Middle frontal gyrus (tissue), 1 donor: ENCODE measurements around the gene SERPINA1.

Experiments
- DNase-seq: peaks from one replicate; pipeline ENCODE4 v3.0.0-alpha.2; 2015; ENCODE audit warnings: low spot score; ENCODE audit errors: extremely low spot score

Gene SERPINA1

DNA sequence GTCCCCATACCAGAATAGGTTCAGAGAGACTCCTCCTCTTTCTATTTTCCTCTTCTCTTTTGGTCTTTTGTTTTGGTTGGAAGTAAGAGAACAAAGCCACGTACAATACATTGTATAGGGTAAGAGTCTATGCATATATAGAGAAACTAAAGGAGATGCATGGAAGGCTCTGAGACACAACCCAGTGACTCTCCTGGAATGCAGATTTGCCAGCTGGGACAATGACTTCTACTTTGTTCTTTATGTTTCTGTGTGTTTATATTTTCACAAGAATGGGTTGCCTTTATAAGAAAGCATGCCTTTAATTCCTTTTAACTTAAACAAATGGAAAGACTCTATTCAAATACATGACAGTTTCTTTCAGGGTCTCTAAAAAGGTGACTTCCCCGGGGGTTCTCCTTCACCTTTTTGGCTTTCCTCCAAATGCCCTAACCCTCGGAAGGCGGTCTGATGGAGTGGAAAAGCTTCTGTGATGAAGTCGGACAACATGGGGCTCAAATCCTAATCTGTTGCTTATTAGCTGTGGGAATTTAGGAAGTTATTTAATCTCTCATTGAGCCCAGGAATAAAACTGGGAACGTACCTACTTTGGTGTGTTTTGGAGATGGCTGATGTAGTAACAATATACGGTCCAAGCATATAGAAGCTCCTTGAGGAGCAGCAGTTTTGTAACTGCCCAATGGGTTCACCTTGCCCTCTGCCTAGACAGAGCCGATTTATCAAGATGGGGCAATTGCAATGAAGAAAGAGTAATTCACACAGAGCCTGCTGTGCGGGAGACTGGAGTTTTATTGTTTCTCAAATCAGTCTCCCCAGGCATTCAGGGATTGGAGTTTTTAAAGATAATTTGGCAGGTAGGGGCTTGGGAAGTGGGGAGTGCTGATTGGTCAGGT lies 9.1 kb upstream of the SERPINA1 start:
- DNase-seq, result no peak

- DNase-seq, result no peak
Observed at GRCh38 chr14:94396628-94397225, 8.3 kb upstream of the SERPINA1 start.

DNA sequence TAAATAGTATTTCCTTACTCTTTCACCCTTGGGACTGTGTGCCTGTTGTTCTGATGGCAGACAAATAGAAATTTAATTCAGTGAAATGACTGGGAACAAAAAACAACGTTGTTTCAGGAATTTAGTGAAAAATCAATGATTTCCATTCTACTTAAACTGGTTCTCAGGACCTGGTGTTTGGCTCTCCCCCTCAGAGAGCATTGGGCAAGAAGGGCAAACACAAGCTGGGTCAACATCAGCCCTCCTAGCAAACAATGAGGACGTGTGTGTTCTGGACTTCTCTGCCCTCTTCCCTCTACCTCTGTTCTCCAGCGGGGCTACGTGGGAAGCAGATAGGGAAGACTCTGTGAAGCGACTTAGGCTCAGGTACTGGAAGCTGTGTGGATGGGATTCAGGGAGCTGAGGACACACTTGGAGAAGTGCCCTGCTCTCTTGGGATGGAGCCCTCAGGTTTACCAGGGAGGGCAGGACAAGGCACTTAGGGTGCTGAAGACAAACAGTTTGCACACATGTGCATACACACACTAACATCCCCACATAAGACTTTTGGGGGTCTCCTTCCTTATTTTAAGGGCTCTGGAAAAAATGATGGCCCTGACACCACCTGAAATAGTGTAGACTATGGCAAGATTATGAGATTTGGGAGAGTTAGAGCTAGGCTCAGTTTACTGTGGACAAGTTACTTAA lies 7.6 kb upstream of the SERPINA1 start:
- DNase-seq, result no peak

DNA sequence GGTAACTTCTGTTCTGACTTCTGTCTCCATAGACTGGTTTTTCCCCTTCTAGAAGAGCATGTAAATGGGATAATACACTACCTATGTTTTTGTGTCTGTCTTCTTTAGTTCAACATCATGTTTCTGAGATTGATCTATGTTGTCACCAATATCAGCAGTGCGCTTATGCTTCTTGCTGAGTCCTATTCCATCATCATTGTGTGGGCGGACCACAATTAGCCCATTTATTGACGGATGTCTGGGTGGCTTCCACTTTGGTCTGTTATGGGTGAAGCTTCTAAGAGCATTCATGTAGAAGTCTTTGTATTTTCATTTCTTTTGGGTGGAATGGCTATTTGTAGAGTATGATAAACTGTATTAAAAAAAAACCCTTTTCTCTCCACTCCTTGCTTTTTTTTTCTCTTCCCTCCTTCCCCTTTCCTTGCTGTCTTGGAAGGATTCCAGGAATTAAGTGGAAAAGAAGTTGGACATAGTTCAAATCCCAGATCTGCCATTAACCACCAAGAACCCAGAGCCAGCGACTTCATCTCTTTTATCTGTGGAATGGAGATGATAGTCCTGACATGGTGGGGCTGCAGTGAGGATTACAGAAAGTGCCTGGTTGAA lies 7.0 kb upstream of the SERPINA1 start:
- no peak for DNase-seq

- DNase-seq, result no peak
Observed at GRCh38 chr14:94394581-94395207, 6.3 kb upstream of the SERPINA1 start.

GRCh38 chr14:94394025-94394493 lies 5.7 kb upstream of the SERPINA1 start:
- DNase-seq, result no peak

DNA sequence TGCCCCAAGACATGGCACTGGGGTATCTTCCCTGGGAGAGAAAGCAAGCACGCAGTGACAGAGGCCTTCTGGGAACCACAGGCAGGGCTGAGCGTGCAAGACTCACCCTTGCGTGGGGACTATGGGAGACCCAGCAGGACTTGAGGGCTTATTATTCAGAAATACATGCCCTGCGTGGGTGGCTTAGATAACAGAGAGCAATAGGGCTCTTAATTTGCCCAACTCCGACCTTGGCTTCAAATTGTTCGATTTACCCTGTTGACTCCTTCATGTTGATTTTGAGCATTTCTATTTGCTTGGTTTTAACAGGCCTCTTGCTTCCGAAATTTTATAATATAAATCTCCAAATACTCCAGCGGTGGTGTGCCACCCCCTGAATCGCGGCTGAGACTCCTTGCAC lies 5.1 kb upstream of the SERPINA1 start:
- DNase-seq, result no peak

DNA sequence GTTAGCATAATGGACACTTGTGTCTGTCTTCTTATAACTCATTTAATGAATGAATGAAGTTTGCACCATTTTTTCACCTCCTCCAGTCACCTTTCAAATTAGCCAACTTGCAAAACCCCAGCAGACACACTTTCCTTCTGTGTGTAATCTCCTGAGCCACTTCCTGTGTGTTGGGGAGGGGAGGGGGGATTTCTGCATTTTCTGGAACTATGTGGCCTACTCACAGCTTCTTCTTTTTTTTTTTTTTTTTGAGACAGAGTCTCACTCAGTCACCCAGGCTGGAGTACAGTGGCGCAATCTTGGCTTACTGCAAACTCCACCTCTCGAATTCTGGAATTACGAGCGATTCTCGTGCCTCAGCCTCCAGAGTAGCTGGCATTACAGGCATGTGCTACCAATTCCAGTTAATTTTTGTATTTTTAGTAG lies 4.1 kb upstream of the SERPINA1 start:
- no peak for DNase-seq

GRCh38 chr14:94391281-94391975 lies 3.0 kb upstream of the SERPINA1 start:
- DNase-seq, result no peak

- DNase-seq, result no peak
Observed at GRCh38 chr14:94390372-94391086, 2.1 kb upstream of the SERPINA1 start.

DNA sequence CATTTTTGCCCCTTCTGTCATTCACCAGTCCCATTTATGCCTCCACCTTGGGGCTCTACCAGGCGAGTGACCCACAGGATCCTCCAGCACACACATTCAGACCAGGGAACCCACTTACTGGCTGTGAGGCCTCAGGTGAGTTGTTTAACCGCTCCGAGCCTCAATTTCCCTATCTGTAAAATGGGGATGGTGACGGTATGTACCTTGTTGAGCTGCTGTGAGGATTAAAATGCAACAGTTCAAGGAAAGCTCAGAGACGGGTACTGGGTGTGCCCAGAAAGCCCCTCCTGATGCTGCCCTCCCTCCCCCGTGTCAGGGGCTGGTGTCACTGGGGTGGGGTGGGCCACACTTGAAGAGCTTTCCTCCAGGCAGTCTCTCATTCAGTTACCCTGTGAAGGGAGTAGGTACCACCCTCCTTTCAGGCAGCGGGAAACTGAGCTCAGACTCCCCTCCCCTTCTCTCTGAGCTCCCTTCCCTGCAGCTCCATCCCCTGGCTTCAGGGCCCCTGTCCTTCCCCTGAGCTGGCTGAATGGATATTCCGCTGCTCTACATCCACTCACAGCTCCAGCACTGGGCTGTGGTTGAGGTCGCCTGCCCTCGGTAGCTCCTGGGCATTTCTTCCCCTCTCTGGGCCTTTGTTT lies 1.4 kb upstream of the SERPINA1 start:
- DNase-seq, result no peak

GRCh38 chr14:94389104-94389469 lies 685 bp upstream of the SERPINA1 start:
- no peak for DNase-seq

- no peak for DNase-seq
Observed at GRCh38 chr14:94388027-94388383, 397 bp downstream of the SERPINA1 start.

DNA sequence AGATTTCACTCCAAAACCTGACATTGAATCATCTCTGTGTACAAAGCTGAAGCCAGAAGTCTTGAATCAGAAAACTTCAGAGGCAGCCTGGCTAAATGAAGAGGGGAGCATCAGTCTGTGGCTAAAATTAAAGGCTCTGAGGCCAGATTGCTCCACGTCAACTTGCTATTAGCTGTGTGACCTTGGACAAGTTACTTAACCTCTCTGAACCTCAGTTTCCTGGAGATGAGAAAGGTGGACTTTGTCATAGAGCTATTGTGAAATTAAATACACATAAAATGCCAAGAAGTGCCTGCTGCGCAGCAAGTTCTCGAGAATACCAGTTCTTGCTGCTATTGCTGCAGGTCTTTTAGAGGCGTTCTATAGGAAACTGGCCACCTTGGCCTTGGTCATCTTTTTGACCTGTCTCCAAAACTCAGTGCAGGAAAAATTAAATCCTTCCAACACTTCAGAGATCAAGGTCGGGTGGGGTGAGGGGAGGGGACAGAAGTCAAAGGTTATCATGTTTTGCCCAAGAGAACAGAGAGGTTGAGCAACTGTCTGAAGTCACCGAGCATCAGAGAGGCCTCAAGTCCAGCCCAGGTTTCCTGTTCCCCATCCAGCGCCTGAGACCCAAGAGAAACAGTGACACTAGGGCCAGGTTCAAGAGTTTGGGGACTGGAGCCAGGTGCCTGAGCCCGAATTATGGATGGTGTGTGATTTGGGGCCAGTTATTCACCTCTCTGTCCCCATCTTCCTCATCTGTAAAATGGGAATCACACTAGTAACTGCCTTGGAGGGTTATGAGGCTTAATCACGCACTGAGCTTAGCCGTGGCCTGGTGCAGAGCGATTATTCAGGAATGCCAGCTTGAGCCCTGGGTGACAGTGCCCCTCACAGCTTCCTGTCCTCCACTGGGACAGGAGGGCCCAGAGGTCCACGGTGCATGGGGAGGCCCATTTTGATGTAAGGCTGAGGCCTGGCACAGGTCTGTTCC lies 1.1 kb downstream of the SERPINA1 start:
- DNase-seq, result no peak

DNA sequence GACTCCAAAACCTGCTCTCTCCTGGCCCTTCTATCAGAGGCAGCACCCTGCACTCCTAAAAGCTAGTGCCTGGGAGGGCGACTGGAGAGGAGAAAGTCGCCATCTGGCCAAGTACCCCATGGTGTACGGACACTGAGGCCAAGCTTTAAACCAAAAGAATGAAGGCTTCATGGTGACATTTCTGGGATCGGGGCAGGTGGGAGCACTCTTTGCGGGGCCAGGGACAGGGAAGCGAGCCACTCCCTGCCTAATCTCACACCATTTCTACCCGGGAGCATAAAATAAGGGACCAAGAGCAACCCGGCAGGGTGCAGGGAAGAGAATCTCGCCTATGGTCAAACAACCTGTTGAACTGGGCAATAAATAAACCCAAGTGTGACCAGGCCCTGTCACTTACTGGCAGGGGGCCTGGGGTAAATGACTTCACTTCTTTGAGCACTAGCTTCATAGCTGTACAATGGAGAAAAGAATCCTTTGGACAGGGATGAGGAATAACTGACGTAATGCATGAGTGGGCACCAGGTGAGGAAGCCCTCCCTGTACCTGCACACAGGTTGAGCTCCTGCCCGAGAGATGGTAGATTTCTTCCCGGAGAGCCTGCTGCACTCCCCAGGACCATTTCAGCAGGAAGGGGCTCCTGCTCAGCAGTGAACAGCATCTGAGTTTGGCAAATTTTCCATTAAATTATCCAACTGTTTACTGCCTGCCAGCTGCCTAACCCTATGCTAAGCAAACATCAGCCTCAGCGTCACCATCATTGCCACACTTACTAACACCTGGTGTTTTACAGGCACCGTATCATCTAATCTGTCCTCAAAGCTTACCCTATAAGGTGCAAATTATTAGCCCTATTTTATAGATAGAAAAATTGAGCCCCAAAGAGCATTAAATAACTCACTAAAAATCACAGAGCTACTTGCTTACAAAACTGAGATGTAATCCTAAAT lies 2.0 kb downstream of the SERPINA1 start:
- DNase-seq, result no peak

DNA sequence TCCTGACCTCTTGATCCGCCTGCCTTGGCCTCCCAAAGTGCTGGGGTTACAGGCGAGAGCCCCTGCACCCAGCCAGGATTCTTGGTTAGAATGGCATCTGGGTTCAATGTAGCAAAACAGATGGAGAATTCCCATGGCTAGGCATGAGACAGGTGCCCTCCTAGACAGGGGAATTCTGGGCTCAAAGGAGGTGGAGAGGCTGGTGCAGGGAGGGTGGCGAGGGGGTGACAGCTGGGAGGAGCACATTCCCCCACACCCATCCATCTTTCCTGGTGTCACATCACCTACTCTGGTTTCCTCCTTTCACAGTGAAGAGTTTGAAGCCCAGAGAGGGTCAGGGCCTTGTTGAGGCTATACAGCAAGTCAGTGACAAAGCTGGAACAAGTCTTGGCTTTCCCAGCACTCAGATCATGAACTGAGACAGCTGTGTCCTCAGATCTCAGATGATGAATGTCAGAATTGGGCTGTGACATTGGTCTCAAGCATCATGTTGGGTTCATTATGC lies 2.8 kb downstream of the SERPINA1 start:
- DNase-seq, result no peak

- DNase-seq, result no peak
Observed at GRCh38 chr14:94384342-94384741, 4.1 kb downstream of the SERPINA1 start.
